HG03558 (cell line): Measurements from ENCODE around the gene TAC4.
"Not testable (repeated sequence)": the region's sequence is repeated elsewhere in the genome, so short reads cannot be mapped to it uniquely, and the experiment has no call there.

Experiments
- ATAC-seq: cut with Tn5 transposase; IDR thresholded peaks from one replicate; pipeline ENCODE4 v1.9.1; 2021; ENCODE audit warnings: moderate number of reproducible peaks; ENCODE audit not compliant: unreplicated experiment; ENCODE audit errors: extremely low read depth

TAC4 gene

DNA sequence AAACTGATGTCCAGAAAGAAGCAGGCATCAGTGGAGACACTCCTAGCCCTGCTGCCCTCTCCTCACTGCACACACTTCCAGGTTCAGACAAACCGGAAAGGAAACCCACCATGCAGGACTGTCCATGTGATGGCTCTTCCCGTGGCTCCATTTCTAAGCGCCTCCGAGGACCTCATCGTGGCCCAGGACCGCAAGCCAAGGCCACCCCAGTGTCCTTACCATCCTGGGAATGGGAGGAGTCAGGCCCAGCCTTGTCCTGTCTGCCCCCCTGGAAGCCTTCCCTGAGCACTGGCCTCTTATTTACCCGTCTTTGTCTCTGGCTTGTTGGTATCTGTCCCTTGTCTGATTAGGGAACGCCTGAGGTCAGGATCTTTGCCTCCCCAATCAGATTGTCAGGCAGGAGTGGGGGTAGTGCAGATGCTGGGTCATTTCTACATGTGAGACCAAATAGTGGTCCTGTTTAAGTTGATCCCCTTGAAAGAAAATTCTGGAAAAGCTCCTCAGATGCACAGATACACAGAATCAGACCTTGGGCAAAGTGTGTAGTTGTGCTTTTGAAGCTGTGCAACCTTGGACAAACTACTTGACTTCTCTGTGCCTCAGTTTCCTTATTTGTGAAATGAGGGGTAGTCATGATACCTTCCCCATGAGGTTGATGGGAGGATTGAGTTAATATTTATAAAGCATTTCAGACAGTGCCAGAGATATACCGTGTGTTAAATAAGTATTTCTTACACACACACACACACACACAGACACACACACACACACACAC is 744 bp downstream of the TAC4 start:
- no peak for ATAC-seq

DNA sequence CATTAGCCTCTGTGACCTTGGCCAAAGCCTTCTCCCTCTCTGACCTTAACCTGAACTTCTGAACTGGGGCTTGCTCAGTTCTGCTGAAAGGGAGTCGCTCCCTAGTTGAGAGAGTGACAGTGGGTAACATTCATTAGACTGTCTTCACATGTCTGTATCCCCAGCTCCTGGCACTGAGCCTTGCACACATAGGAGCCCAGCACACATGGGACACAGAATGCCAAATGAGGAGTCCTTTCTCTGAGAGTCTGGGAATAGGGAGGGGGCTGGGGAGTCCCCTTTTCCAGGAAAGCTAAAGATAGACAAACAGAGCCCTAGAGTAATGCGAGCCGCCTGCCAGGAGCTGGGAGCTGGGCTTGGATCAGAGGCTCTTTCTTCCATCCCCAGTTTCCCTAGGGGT is 2.5 kb downstream of the TAC4 start:
- no peak for ATAC-seq

DNA sequence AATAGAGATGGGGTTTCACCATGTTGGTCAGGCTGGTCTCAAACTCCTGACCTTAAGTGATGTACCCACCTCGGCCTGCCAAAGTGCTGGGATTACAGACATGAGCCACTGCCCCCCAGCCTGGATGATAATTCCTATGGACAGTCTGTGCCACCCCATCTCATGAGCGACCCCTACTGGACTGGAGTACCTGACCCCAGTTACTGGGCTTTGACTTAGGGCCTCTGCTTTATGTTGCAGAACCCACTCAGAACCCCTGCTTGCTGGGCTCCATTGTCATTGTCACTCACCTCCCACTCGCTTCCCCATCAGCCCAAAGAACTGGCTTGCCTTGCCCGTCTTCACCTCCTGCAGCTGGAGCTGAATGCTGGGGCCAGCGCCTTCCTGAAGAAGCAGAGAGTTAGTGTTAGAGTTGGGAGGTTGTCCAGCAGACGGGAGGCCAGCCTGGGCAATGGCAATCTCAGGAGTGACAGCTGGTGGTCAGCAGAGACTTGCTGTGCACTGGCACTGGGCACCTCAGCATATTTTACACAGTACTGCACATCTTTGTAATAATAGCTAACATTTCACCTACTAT is 4.0 kb downstream of the TAC4 start:
- ATAC-seq: no peak

DNA sequence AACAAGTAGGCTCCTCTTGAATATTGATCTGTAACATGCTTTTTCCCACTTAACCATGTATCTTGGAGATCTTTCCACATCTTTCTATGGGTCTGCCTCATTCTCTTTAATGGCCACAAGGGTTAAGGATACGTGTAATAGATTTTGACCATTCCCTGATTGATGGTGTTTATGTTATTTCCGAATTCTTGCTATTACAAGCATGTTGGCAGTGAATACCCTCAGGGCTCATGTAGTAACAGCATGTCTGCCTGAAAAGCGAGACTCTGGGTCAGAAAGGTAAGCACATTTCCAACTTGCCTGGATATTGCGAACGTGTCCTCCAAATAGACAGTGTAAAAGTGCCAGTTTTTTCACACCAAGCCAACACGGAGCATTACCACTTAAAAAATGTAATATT is 5.0 kb downstream of the TAC4 start:
- ATAC-seq: no peak

DNA sequence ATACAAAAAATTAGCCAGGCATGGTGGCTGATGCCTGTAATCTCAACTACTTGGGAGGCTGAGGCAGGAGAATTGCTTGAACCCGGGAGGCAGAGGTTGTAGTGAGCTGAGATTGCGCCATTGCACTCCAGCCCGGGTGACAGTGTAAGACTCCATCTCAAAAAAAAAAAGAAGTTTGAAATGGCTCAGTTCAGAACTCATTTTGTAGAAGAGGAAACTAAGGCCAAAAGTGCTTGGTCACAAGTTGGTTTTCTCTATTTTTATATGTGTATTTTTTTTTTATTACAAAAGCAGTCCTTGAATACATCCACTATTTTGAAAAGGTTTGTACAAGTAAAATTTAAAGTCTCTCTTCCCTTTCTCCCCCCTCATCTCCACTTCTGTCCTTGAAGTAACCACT is 5.5 kb downstream of the TAC4 start:
- no peak for ATAC-seq

DNA sequence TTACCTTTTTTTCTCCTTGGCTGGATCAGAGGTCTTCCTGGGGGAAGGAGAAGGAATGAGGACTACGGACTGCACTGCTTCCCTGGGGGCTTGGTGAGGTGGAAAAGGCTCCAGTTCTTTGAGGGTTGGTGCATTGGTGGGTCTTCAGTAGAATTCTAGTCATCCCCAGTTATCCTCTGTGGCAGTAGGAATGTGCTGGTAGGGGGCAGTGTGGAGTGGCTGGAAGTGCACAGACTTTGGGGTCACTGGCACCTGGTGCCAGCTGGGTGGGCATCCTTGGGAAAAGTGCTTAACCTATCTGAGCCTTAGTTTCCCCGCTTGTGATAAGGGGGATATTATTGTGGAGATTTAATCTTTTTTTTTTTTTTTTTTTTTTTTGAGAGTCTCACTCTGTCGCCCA is 6.3 kb downstream of the TAC4 start:
- no peak for ATAC-seq

DNA sequence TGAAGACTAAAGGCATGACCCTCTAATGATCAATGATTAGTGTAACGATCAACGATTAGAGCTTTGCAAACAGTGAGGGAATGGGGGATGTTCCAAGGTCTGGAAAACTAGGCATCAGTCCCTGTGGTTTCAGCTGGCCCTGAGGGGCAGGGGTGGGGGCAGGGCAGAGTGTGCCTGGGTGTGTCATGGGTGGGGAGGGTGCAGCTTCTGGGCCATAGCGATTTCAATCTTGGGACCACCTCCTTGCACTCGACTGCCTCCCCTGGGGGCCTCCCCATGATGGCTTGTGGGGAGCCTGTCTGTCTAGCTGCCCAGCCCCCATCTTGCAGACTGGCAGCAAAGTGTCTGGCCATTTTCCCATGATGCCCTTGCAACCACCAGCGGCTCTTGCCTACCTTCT is 8.4 kb downstream of the TAC4 start:
- ATAC-seq: no peak

DNA sequence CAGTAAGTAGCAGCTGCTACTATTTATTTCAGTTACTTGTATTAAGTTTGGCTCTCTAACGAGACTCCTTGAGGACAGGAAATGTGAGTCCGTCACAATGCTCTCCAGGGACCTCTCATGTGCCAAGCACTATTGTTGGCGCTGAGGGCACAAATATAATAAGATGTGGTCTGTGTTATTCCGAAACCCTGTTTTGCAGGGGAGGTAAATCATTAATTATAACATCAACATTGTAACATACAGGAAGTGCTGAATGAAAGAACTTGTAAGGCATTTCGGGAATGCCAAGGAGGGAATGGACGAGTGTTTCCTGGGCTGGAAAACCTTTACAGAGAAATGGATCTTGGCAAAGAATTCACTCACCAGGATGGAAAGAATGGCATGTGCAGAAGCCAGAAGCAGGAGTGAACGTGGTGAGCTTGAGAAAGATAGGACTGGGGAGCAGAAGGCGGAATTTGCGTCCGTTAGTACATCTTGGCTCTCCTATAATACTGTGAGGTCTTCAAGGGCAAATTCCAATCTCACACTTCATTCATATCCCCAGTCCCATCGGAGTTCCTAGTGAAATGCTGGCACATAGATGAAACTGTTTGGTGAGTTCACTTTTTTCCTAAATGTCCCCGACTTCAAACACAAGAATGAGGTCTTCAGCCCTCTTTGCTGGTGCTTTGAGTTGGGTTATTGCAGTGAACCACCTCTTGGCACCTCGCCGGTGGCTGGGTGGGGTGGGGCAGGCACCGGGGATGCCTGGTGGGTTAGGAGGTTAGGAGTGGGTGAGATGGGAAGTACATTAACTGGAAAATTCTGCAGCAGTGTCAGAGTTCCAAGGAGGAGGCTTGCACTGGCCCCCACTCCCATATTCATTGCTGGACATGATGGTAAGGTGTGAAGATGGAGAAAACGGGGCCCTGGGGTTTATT is 11.5 kb downstream of the TAC4 start:
- no peak for ATAC-seq

DNA sequence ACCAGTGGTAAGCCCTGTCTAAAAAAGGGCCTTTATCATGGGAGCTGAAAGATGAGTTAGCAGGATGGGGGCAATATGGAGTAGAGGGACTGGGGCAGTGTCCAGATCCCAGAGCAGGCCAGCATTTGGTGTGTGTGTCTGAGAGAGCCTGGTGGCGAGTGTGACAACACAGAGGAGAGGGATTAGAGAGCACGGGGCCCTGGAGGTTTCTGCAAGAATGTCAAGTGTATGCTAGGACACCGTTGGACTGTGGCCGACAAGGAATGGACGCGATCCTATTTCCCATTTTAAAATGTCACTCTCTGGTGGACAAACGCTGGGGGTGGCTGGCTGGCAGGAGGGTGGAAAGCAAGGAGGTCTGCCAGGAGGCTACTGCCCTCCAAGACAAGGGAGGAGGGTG is 12.4 kb downstream of the TAC4 start:
- no peak for ATAC-seq

DNA sequence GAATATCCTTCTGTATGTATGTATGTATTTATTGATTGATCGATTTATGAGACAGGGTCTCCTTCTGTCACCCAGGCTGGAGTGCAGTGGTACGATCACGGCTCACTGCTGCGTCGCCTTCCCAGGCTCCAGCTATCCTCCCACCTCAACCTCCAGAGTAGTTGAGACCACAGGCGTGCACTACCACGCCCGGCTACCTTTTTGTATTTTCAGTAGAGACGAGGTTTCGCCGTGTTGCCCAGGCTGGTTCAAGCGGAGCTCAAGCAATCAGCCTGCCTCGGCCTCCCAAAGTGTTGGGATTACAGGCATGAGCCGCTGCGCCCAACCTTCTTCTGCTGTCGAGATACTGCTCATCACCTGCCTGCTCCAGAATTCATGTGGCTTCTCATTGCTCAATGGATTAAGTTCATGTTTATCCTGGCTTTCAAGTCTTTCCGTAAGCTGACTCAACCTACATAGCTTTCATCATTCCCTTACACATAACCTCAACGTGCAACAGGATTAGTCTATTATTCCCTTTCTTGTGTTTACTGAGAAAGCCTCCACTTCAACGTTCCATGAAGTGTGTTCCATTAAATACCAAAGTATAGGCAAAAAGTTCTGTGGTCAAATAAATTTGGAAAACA is 13.6 kb downstream of the TAC4 start:
- no peak for ATAC-seq

DNA sequence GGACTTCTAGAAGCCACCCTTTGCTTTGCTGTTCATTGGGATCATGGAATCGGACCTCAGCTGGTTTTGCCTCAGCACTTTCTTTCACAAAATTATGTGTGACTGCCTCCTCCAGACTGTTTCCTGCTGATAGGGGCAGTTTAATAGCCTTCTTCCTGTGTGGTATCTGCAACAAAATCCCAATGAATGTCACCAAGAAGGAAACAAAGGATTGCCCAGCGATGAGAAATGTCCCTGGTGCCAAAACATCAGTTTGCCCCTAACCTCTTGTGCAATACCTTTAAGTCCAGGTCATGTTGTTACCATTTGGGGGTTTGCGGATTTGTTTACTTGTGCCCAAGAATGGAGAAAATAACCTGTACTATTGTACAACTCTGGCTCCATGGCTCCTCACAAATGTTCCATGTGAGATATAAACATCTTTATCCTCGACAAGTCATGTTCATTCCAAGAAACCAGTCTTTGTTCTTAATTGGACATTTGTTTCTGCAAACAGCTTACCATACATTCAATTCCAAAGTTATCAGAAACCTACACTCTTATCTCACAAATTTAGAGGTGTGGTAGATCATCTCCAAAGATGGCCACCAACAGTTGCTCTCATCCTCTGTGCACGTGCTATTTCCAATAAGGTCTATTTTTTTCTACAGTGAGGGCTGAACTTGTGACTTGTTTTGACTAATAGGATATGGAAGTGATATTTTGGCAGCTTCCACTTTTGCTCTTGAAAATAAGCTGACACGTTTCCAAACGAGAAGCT is 14.8 kb downstream of the TAC4 start:
- no peak for ATAC-seq

DNA sequence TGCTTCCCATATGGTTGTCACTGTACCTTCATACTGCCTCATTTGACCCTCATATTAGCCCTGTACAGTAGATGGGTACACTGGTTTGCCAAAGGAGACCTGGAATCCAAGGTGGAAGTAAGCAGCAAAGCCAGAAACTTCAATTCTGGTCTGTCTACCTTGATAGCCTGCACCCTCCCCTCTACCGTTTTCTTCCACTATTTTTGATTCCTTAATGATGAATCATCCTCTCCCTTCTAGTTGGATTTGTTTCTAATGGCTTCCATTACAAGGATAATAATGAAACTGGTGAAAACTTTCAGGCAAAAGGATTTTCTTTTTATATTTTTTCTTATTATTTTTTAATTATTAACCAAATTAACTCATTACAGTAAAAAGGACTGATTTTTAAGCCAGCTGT is 17.3 kb downstream of the TAC4 start:
- ATAC-seq: no peak

DNA sequence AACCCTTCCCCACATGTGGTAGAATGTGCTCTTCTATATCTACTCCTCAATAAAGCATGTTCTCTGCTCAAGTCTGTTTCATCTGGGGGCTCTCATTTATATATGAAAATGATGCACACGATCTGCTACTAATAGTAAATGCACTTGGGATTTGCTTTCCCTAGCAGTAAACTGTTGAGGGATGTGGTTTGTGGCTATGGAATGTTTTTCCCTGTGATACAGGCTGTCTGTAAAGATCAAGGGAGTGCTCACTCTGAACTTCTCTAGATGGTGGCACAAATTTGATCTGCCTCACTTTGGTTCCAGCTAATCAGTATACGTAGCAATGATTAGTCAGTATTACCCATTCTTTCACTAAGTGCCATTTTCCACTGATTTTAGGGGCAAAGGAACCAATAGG is 18.8 kb downstream of the TAC4 start:
- no peak for ATAC-seq

DNA sequence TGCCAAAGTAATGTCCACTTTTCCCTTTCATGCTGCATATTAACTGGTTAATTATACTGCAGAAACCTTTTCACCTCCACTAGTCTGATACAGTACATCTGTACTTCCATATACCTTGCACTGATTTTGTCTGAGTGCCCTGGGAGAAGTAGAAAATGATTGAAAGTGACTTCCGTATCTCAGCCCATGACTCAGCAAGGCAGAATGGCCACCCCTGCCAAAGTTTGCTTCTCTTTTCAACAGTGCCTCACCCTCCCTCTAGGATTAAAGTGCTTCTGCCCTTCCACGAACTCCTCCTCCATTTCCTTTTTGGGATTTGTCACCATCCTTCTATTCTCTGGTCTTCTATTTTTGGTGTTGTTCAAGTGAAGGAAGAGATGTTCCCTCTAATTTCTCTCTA is 19.5 kb downstream of the TAC4 start:
- not testable (repeated sequence) for ATAC-seq

DNA sequence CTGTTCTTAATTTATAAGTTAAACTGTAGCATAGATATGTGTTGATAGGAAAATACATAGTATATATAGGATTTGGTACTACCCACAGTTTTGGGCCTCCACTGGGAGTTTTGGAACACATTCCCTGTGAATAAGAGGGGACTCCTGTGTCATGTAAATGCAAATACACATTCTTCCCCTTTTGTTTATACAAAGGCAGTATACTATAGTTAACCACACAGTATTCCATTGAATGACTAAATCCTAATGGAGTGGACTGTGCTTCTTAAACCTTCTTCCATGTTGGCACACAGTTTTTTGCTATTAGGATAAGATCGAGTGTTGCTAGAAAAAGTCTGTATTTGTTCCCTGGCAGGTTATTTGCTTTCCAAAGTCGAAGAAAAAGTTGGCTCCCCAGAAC is 22.2 kb downstream of the TAC4 start:
- ATAC-seq: no peak

DNA sequence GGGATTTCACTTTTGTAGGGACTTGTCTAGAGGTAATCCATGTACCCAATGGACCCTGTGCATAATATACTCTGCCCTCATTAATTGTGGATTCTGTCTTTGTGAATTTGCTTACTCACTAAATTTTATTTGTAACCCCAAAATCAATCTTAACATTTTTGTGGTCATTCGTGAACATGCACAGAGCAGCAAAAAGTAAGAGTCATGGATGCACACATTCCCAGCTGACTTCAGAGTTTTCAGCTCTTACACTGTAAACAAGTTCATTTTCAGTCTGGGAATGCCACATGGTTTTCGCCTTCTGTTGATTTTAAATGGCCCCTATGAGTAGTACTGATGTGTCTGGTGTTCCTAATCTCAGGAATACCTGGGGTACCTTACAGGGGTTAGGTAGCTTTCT is 24.3 kb downstream of the TAC4 start:
- ATAC-seq: no peak

DNA sequence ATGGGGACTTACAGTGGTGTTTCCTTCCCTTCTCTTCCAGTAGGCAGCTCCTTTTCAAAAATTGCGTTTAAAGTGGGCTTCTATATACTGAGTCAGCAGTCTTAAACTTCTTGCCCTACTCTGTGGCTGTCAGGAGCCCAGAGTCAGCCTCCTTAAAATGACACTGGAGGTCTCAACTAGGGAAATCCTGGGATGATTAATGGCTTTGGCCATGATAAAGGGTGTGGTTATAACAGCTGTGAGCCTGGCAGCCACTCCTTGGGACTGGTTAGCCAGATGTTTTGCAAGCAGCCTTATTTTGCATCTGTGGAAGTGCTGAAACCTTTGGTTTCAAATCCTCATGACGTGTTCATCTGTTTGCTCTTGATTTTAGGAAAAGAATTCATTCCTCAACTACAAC is 25.0 kb downstream of the TAC4 start:
- no peak for ATAC-seq

DNA sequence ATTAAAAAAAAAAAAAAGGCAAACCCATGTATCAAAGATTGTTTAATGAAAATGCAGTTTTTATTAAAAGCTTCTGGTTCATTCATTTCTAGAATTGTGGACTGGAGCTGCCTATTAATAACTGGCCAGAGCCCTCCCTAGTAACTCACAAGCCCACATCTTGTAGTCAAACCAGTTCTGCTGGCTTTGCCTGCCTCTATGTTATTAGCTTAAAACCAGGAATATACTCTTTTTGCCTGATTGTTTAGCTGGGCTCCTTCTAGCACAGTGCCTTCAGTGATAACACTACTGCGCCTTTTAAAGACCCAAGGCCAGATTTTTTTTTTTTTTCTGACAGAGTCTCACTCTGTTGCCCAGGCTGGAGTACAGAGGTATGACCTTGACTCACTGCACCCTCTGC is 26.0 kb downstream of the TAC4 start:
- no peak for ATAC-seq

DNA sequence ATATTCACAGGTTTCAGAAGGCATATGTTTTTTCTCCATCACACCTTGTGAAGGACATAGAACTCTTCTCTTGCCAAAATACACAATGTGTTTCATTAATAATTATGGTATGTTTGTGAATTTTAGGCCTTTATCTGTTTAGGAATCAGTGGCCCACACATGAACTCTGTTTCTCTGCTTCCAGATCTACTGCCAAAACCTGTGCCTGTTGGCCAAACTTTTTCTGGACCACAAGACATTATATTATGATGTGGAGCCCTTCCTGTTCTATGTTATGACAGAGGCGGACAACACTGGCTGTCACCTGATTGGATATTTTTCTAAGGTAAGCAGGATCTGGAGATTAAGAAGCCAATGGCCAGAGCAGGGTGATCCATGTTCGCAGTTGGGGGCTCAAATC is 26.4 kb downstream of the TAC4 start:
- ATAC-seq: no peak

DNA sequence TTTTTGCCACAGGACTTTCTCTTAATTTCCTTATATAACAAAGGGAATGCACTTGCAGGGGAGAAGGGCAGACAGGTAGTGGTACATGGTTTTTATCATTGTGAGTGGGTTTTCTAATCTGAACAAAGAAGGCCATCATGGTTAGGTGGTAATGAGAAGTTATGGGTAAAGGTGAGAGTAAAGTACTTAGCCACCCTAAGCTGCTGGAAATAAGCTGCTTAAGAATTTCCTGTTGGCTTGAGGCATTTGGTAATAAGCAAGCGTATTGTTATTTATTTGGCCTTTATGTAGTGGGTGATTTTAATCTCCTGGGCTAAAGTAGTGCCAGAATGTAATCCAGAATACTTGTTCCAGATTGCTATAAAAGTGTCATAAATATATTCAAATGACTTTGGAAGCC is 27.1 kb downstream of the TAC4 start:
- ATAC-seq: no peak
